H54 (cell line): ENCODE measurements around the gene ANKMY1.
"Not testable (repeated sequence)": the region's sequence is repeated elsewhere in the genome, so short reads cannot be mapped to it uniquely, and the experiment has no call there.

Experiments used
- DNase-seq: peaks from one replicate; pipeline ENCODE4 v3.0.0; 2011; ENCODE audit warnings: low spot score, mixed read lengths; ENCODE audit not compliant: insufficient read length
- FAIRE-seq: peaks from 3 replicates; lab custom pipeline; 2011; peaks lifted over from hg19 to GRCh38; lab: Jason Lieb, UNC
- POLR2A ChIP-seq: IDR thresholded peaks from 2 replicates; pipeline ENCODE4 v1.6.1; 2011; ENCODE audit warnings: low read depth, mild to moderate bottlenecking, low read length

Gene ANKMY1

GRCh38 chr2:240554767-240555493 lies 2.9 kb downstream of the ANKMY1 start:
- TF ChIP-seq POLR2A = no peak
- no peak for FAIRE-seq
- no peak for DNase-seq

GRCh38 chr2:240553956-240554480 lies 3.8 kb downstream of the ANKMY1 start:
- no peak for FAIRE-seq
- DNase-seq = no peak
- TF ChIP-seq POLR2A = no peak

- DNase-seq (no peak), FAIRE-seq (no peak)
- no peak for TF ChIP-seq POLR2A
These were observed 6.0 kb downstream of the ANKMY1 start for GRCh38 chr2:240551811-240552210.

- FAIRE-seq (no peak), DNase-seq (no peak)
- TF ChIP-seq POLR2A = no peak
These were observed 6.5 kb downstream of the ANKMY1 start for GRCh38 chr2:240551288-240551687.

GRCh38 chr2:240539906-240540305 lies 17.9 kb downstream of the ANKMY1 start:
- no peak for TF ChIP-seq POLR2A
- DNase-seq (no peak), FAIRE-seq (no peak)

- DNase-seq, FAIRE-seq: not testable (repeated sequence)
These were observed 18.7 kb downstream of the ANKMY1 start for GRCh38 chr2:240539101-240539500.

GRCh38 chr2:240538031-240538780 lies 19.6 kb downstream of the ANKMY1 start:
- DNase-seq (no peak), FAIRE-seq (no peak)
- no peak for TF ChIP-seq POLR2A

- DNase-seq (no peak), FAIRE-seq (peak; percentile 45)
- no peak for TF ChIP-seq POLR2A
These were observed 25.6 kb downstream of the ANKMY1 start for GRCh38 chr2:240532031-240532775.

- DNase-seq (no peak), FAIRE-seq (no peak)
- no peak for TF ChIP-seq POLR2A
These were observed 26.8 kb downstream of the ANKMY1 start for GRCh38 chr2:240531038-240531437.

- DNase-seq (no peak), FAIRE-seq (no peak)
- no peak for TF ChIP-seq POLR2A
These were observed 27.6 kb downstream of the ANKMY1 start for GRCh38 chr2:240530181-240530580.

- DNase-seq = no peak
- TF ChIP-seq POLR2A = no peak
- no peak for FAIRE-seq
These were observed 28.3 kb downstream of the ANKMY1 start for GRCh38 chr2:240529344-240529999.

GRCh38 chr2:240528406-240529040 lies 29.3 kb downstream of the ANKMY1 start:
- no peak for TF ChIP-seq POLR2A
- FAIRE-seq (no peak), DNase-seq (no peak)

- no peak for TF ChIP-seq POLR2A
- no peak for FAIRE-seq
- no peak for DNase-seq
These were observed 30.5 kb downstream of the ANKMY1 start for GRCh38 chr2:240527153-240527750.
